Bronchial epithelial cell (primary cell): ENCODE results near the gene GNGT1. TPM values are rescaled to one million over a fixed set of nuclear protein-coding genes. Genes with fewer than 3 reads are reported as not detected.

ENCODE experiments used
- DNase-seq: peaks from one replicate; pipeline ENCODE4 v3.0.0-alpha.2; 2010; ENCODE audit warnings: low read depth
- FAIRE-seq: peaks from 2 replicates; lab custom pipeline; 2011; peaks lifted over from hg19 to GRCh38; lab: Jason Lieb, UNC
- H3K27me3 ChIP-seq: 2 replicates; pipeline ENCODE4 v1.5.1; 2011; ENCODE audit warnings: low read length; ENCODE audit not compliant: control insufficient read depth, insufficient read depth
- H3K36me3 ChIP-seq: 2 replicates; pipeline ENCODE4 v1.5.1; 2011; ENCODE audit warnings: low read length; ENCODE audit not compliant: control insufficient read depth, insufficient read depth
- H3K4me3 ChIP-seq: 2 replicates; pipeline ENCODE4 v1.5.1; 2011; ENCODE audit warnings: mild to moderate bottlenecking, low read depth, low read length, control low read depth
- total RNA-seq: library from RNA; depleted of rRNA; stranded (reverse); fragments of >200 nt; gene quantifications from 2 replicates; pipeline ENCODE4 v1.2.1, GENCODE V29; 2014
- TF ChIP-seq, protein P1 (sequence below): IDR thresholded peaks from 2 replicates; pipeline ENCODE4 v1.5.1; 2011; ENCODE audit warnings: mild to moderate bottlenecking, moderate library complexity, low read length, control low read depth, inconsistent platforms; ENCODE audit not compliant: insufficient read depth, severe bottlenecking

GNGT1 gene
- total RNA-seq, result not detected in 2 replicates

DNA sequence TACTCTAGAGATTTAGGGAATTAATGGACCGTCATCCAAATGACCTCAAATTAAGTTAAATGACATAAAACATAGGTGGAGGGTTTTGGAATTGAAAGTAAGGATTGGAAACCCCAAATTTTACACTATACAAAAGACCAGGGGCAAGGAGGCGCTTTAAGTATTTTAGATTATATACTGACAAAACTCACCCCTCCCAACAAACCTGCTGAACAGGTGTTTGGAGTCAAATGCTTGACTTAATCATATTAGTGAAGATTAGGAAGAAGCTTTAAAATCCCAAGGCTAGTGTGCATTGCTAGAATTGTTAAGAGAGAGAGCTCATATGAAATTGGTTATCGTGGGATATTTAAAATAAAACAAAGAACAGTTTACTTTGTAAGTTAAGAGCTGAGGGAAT lies at the start of gene GNGT1:
Gene GNGT1 (plus strand): TSS at position 301 of the 400 bp plus-strand sequence. CDS start 180 bp downstream, outside the sequence.
- DNase-seq, result no peak
- H3K36me3 ChIP-seq, result no peaks in the 10 kb centered on the region
- TF ChIP-seq, protein P1, sequence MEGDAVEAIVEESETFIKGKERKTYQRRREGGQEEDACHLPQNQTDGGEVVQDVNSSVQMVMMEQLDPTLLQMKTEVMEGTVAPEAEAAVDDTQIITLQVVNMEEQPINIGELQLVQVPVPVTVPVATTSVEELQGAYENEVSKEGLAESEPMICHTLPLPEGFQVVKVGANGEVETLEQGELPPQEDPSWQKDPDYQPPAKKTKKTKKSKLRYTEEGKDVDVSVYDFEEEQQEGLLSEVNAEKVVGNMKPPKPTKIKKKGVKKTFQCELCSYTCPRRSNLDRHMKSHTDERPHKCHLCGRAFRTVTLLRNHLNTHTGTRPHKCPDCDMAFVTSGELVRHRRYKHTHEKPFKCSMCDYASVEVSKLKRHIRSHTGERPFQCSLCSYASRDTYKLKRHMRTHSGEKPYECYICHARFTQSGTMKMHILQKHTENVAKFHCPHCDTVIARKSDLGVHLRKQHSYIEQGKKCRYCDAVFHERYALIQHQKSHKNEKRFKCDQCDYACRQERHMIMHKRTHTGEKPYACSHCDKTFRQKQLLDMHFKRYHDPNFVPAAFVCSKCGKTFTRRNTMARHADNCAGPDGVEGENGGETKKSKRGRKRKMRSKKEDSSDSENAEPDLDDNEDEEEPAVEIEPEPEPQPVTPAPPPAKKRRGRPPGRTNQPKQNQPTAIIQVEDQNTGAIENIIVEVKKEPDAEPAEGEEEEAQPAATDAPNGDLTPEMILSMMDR, result no peak
- no peak for FAIRE-seq
- no peaks in the 10 kb centered on the region for H3K27me3 ChIP-seq
- no peak within 1 kb of the TSS for H3K4me3 ChIP-seq

DNA sequence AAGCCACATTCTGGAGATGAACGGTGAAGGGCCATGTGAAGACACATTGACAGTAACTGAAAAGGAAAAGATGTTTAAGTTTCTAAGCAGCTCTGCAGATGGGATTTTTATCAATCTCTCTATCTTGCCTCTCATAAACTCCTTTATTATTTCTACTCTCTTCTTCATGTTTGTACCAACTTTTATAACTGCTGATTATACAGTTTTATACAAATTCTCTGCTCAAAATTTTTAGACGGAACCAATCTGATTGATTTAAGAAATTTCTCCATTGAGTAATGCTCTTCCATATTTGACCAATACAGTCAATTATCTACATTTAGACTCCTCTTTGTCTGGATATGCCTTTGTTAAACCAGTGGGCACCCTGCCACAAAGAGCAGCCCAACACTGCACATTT lies 47.5 kb upstream of the GNGT1 start:
- no peak for DNase-seq
- no peaks in the 10 kb centered on the region for H3K36me3 ChIP-seq
- TF ChIP-seq, protein P1, result no peak
- H3K4me3 ChIP-seq, result no peak overlapping the region
- H3K27me3 ChIP-seq, result no peaks in the 10 kb centered on the region
- no peak for FAIRE-seq

DNA sequence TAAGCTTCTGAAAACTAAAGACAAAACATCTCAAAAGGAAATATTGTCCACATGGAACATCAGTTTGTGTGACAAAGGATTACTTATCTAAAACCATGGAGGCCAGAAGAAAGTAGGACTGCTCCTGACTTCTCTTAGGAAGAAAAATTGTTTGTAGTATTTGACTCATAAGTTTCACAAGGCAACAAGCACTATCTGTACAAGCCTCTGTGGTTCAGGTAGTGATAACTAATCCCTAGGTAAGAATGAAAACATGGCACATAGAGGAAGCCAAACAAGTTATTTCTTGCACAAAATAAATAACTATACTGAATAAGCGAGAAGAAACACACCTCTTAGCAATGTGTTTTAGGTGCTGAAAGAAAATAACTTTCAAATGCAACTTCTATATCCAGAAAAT lies 46.1 kb upstream of the GNGT1 start:
- FAIRE-seq, result no peak
- Histone ChIP-seq H3K36me3 (no peaks in the 10 kb centered on the region), H3K27me3 (no peaks in the 10 kb centered on the region), H3K4me3 (no peak overlapping the region)
- peak; percentile 96 for DNase-seq
- TF ChIP-seq, protein P1, result no peak

DNA sequence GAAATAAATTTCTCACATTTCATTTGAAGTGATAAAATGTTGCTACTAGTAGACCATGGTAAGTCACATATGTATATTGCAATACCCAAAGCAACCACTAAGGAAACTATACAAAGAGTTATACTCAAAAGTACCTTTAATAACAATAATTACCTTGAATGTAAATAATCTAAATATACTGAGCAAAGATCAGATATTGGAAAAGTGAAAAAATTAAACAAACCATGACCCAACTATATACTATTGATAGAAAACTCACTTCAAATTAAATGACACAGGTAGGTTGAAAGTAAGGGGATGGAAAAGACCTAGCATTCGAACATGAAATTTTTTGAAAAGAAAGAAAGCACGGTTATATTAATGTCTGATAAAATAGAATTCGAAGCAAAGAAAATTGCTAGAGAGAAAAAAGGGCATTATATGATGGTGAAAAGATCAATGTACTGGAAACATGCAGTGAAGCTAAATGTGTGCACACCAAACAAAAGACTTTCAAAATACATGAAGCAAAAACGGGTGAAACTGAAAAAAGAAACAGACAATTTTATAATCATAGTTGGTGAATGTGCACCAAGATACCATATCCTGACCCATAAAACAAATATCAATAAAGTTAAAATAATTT lies 44.9 kb upstream of the GNGT1 start:
- TF ChIP-seq, protein P1, result no peak
- DNase-seq, result no peak
- no peaks in the 10 kb centered on the region for H3K27me3 ChIP-seq
- no peak overlapping the region for H3K4me3 ChIP-seq
- no peaks in the 10 kb centered on the region for H3K36me3 ChIP-seq
- no peak for FAIRE-seq

DNA sequence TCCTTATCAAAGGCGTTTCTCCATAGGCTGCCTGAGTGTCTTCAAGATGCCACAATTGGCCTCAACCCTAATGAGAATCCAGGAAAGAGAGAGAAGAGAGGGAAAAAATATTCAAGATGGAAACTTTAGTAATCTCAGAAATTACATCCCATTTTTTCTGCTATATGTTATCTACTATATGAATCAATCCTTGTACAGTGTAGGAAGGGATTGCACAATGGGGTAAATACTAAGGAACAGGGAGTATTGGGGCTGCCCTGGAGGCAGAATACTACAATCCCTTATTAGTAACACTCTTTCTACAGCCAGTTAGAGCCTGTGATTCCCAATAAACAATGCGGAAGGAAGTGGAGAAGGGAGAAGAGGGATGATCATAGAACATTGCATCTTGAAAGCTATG lies 43.7 kb upstream of the GNGT1 start:
- TF ChIP-seq, protein P1, result no peak
- DNase-seq (peak; percentile 93), FAIRE-seq (no peak)
- Histone ChIP-seq H3K27me3 (no peaks in the 10 kb centered on the region), H3K36me3 (no peaks in the 10 kb centered on the region), H3K4me3 (no peak overlapping the region)

DNA sequence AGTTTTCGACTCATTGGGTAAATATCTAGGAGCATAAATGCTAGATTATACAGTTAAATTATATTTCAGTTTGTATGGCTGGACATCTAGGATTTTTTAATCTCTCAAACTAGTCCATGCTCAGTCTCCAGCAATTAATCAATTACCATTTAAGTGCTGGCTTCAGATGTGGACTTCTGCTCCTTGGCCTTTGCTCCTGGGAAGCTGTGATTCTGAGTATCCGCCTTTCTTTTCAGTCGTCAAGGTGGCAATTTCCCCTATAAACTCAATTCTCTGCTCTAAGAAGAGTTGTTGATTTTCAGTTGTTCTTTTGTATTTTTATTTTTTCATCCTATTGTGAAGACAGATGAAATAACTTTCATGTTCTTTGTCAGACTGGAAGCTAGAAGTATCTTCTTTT lies 39.5 kb upstream of the GNGT1 start:
- Histone ChIP-seq H3K4me3 (no peak overlapping the region), H3K36me3 (no peaks in the 10 kb centered on the region), H3K27me3 (no peaks in the 10 kb centered on the region)
- DNase-seq, result no peak
- no peak for FAIRE-seq
- TF ChIP-seq, protein P1, result no peak
